NCI-H446 treated with DMSO at 0.1 percent for 48 hours (cell line): Measurements from ENCODE around the gene GPR176.
"Not testable (repeated sequence)": the region's sequence is repeated elsewhere in the genome, so short reads cannot be mapped to it uniquely, and the experiment has no call there.

Experiments
- DNase-seq: peaks from one replicate; lab custom pipeline; 2025; lab: John Stamatoyannopoulos, UW

The GPR176 gene

GRCh38 chr15:39857132-39857531 is 62.9 kb downstream of the GPR176 start:
- DNase-seq = no peak

GRCh38 chr15:39856357-39856756 is 63.7 kb downstream of the GPR176 start:
- DNase-seq = no peak

- DNase-seq = no peak
Measured at GRCh38 chr15:39855400-39855799, 64.7 kb downstream of the GPR176 start.

GRCh38 chr15:39854161-39854560 is 65.9 kb downstream of the GPR176 start:
- DNase-seq = no peak

GRCh38 chr15:39852250-39852649 is 67.8 kb downstream of the GPR176 start:
- no peak for DNase-seq

- DNase-seq = no peak
Measured at GRCh38 chr15:39851500-39852092, 68.5 kb downstream of the GPR176 start.

GRCh38 chr15:39850436-39850835 is 69.6 kb downstream of the GPR176 start:
- no peak for DNase-seq

- DNase-seq = no peak
Measured at GRCh38 chr15:39846108-39846507, 74.0 kb downstream of the GPR176 start.

GRCh38 chr15:39845582-39845981 is 74.5 kb downstream of the GPR176 start:
- no peak for DNase-seq

- DNase-seq = no peak
Measured at GRCh38 chr15:39843565-39843964, 76.5 kb downstream of the GPR176 start.

GRCh38 chr15:39837454-39837853 is 82.6 kb downstream of the GPR176 start:
- no peak for DNase-seq

GRCh38 chr15:39835550-39835949 is 84.5 kb downstream of the GPR176 start:
- DNase-seq = no peak

- DNase-seq = no peak
Measured at GRCh38 chr15:39834256-39834655, 85.8 kb downstream of the GPR176 start.

- DNase-seq = no peak
Measured at GRCh38 chr15:39833515-39833981, 86.5 kb downstream of the GPR176 start.

- DNase-seq = no peak
Measured at GRCh38 chr15:39830166-39830565, 89.9 kb downstream of the GPR176 start.

GRCh38 chr15:39828374-39828931 is 91.6 kb downstream of the GPR176 start:
- peak; percentile 1 for DNase-seq

GRCh38 chr15:39826975-39827374 is 93.1 kb downstream of the GPR176 start:
- DNase-seq = no peak

- DNase-seq = no peak
Measured at GRCh38 chr15:39823634-39824033, 96.4 kb downstream of the GPR176 start.

- no peak for DNase-seq
Measured at GRCh38 chr15:39820050-39820602, 99.9 kb downstream of the GPR176 start.

GRCh38 chr15:39819533-39819932 is 100.5 kb downstream of the GPR176 start:
- DNase-seq = no peak

GRCh38 chr15:39817892-39818291 is 102.2 kb downstream of the GPR176 start:
- DNase-seq = no peak

GRCh38 chr15:39814489-39814888 is 105.6 kb downstream of the GPR176 start:
- DNase-seq = no peak

- not testable (repeated sequence) for DNase-seq
Measured at GRCh38 chr15:39812651-39813050, 107.4 kb downstream of the GPR176 start.

- DNase-seq = no peak
Measured at GRCh38 chr15:39808909-39809308, 111.2 kb downstream of the GPR176 start.
